HEK293 (cell line): ENCODE data around the gene RHOT2.

Experiments
- BCL11B ChIP-seq: fragments of 450-650 bp; formaldehyde crosslinking; IDR thresholded peaks from 2 replicates; pipeline ENCODE4 v1.5.1; 2016; ENCODE audit warnings: low read depth, missing biosample characterization, missing genetic modification characterization
- KLF16 ChIP-seq: fragments of 450-650 bp; formaldehyde crosslinking; IDR thresholded peaks from 2 replicates; pipeline ENCODE4 v1.5.1; 2017; ENCODE audit warnings: missing biosample characterization, missing genetic modification characterization
- PATZ1 ChIP-seq: fragments of 450-650 bp; formaldehyde crosslinking; IDR thresholded peaks from 2 replicates; pipeline ENCODE4 v1.5.1; 2016; ENCODE audit warnings: missing biosample characterization, missing genetic modification characterization
- PBX3 ChIP-seq: sonication (generic); formaldehyde crosslinking; IDR thresholded peaks from 2 replicates; pipeline ENCODE4 v1.8.1; 2022; ENCODE audit warnings: mild to moderate bottlenecking, moderate library complexity, missing genetic modification reagents
- RBAK ChIP-seq: fragments of 450-650 bp; formaldehyde crosslinking; IDR thresholded peaks from 2 replicates; pipeline ENCODE4 v1.5.1; 2016; ENCODE audit warnings: missing biosample characterization, missing genetic modification characterization
- REPIN1 ChIP-seq: fragments of 450-650 bp; formaldehyde crosslinking; IDR thresholded peaks from 2 replicates; pipeline ENCODE4 v1.5.1; 2017; ENCODE audit warnings: missing biosample characterization, missing genetic modification characterization, low read depth
- REST ChIP-seq: fragments of 450-650 bp; formaldehyde crosslinking; IDR thresholded peaks from 2 replicates; pipeline ENCODE4 v1.5.1; 2016; ENCODE audit warnings: missing biosample characterization, missing genetic modification characterization
- ZBTB26 ChIP-seq: fragments of 450-650 bp; formaldehyde crosslinking; optimal IDR thresholded peaks from 2 replicates; pipeline ENCODE3; 2016; ENCODE audit warnings: missing biosample characterization, mild to moderate bottlenecking, missing genetic modification characterization
- ZBTB49 ChIP-seq: fragments of 450-650 bp; formaldehyde crosslinking; IDR thresholded peaks from 2 replicates; pipeline ENCODE4 v1.5.1; 2016; ENCODE audit warnings: missing biosample characterization, missing genetic modification characterization, low read depth
- ZFHX2 ChIP-seq: fragments of 450-650 bp; formaldehyde crosslinking; conservative IDR thresholded peaks from 2 replicates; pipeline ENCODE4 v1.5.1; 2016; ENCODE audit warnings: missing biosample characterization, missing genetic modification characterization
- ZFP69B ChIP-seq: fragments of 450-650 bp; formaldehyde crosslinking; IDR thresholded peaks from 2 replicates; pipeline ENCODE4 v1.5.1; 2016; ENCODE audit warnings: missing biosample characterization, missing genetic modification characterization
- ZNF133 ChIP-seq: fragments of 450-650 bp; formaldehyde crosslinking; IDR thresholded peaks from 2 replicates; pipeline ENCODE4 v1.5.1; 2016; ENCODE audit warnings: missing biosample characterization, missing genetic modification characterization
- ZNF239 ChIP-seq: fragments of 450-650 bp; formaldehyde crosslinking; IDR thresholded peaks from 2 replicates; pipeline ENCODE4 v1.5.1; 2016; ENCODE audit warnings: missing biosample characterization, missing genetic modification characterization
- ZNF280D ChIP-seq: fragments of 450-650 bp; formaldehyde crosslinking; IDR thresholded peaks from 2 replicates; pipeline ENCODE4 v1.5.1; 2016; ENCODE audit warnings: missing biosample characterization, missing genetic modification characterization
- ZNF391 ChIP-seq: fragments of 450-650 bp; formaldehyde crosslinking; IDR thresholded peaks from 2 replicates; pipeline ENCODE4 v1.5.1; 2016; ENCODE audit warnings: low read depth, missing biosample characterization, missing genetic modification characterization, borderline replicate concordance
- ZNF488 ChIP-seq: fragments of 450-650 bp; formaldehyde crosslinking; IDR thresholded peaks from 2 replicates; pipeline ENCODE4 v1.5.1; 2016; ENCODE audit warnings: missing biosample characterization, missing genetic modification characterization
- ZNF529 ChIP-seq: fragments of 450-650 bp; formaldehyde crosslinking; IDR thresholded peaks from 2 replicates; pipeline ENCODE4 v1.5.1; 2017; ENCODE audit warnings: missing genetic modification characterization, missing biosample characterization; ENCODE audit not compliant: insufficient replicate concordance
- ZNF596 ChIP-seq: fragments of 450-650 bp; IDR thresholded peaks from 2 replicates; pipeline ENCODE4 v1.5.0; 2018; ENCODE audit warnings: missing biosample characterization, mild to moderate bottlenecking, missing genetic modification characterization, moderate library complexity
- ZNF600 ChIP-seq: fragments of 450-650 bp; formaldehyde crosslinking; IDR thresholded peaks from 2 replicates; pipeline ENCODE4 v1.5.1; 2016; ENCODE audit warnings: missing biosample characterization, missing genetic modification characterization
- ZNF791 ChIP-seq: fragments of 450-650 bp; formaldehyde crosslinking; IDR thresholded peaks from 2 replicates; pipeline ENCODE4 v1.5.1; 2016; ENCODE audit warnings: missing biosample characterization, missing genetic modification characterization
- ZSCAN16 ChIP-seq: fragments of 450-650 bp; formaldehyde crosslinking; IDR thresholded peaks from 2 replicates; pipeline ENCODE4 v1.5.1; 2016; ENCODE audit warnings: missing biosample characterization, missing genetic modification characterization
- ZSCAN18 ChIP-seq: fragments of 450-650 bp; formaldehyde crosslinking; IDR thresholded peaks from 2 replicates; pipeline ENCODE4 v1.5.1; 2016; ENCODE audit warnings: missing biosample characterization, missing genetic modification characterization

Gene RHOT2

GRCh38 chr16:641326-642188 lies 26.4 kb upstream of the RHOT2 start, which contains the start of gene MCRIP2 (continued):
- TF ChIP-seq PBX3 (CRISPR knock-in tag): no peak
- TF ChIP-seq ZNF391: no peak
- TF ChIP-seq ZNF488 (tag by site-specific recombination): no peak
- TF ChIP-seq ZFP69B (tag by site-specific recombination): no peak
- no peak for TF ChIP-seq KLF16
- no peak for TF ChIP-seq ZNF239 (tag by site-specific recombination)
- no peak for TF ChIP-seq ZNF133
- no peak for TF ChIP-seq ZBTB49 (tag by site-specific recombination)
- TF ChIP-seq REST (tag by site-specific recombination): no peak
- TF ChIP-seq RBAK (tag by site-specific recombination): no peak
- TF ChIP-seq REPIN1 (tag by site-specific recombination): no peak
- no peak for TF ChIP-seq ZNF596 (tag by site-specific recombination)
- no peak for TF ChIP-seq ZSCAN18 (tag by site-specific recombination)
- TF ChIP-seq ZFHX2 (tag by site-specific recombination): peak; percentile 88
- peak; percentile 95 for TF ChIP-seq PATZ1 (tag by site-specific recombination)
- no peak for TF ChIP-seq BCL11B (tag by site-specific recombination)
- 0 out of 2 replicates have a peak, but pooled peaks have one; percentile 28 for TF ChIP-seq ZNF600 (tag by site-specific recombination)
- TF ChIP-seq ZBTB26 (tag by site-specific recombination): peak; percentile 41
- no peak for TF ChIP-seq ZSCAN16 (tag by site-specific recombination)
- TF ChIP-seq ZNF280D: no peak
- no peak for TF ChIP-seq ZNF529 (tag by site-specific recombination)
- TF ChIP-seq ZNF791 (tag by site-specific recombination): no peak
